Activated CD4-positive, alpha-beta T cell treated with anti-CD3 and anti-CD28 coated beads, Interleukin-2, amount 50 U/mL, for 4 hours (primary cell): ENCODE data around the gene PPFIBP2.

ENCODE experiments used
- DNase-seq, 2 experiments: peaks; one replicate each; pipeline ENCODE4 v3.0.0-alpha.2; 2020

PPFIBP2 gene

DNA sequence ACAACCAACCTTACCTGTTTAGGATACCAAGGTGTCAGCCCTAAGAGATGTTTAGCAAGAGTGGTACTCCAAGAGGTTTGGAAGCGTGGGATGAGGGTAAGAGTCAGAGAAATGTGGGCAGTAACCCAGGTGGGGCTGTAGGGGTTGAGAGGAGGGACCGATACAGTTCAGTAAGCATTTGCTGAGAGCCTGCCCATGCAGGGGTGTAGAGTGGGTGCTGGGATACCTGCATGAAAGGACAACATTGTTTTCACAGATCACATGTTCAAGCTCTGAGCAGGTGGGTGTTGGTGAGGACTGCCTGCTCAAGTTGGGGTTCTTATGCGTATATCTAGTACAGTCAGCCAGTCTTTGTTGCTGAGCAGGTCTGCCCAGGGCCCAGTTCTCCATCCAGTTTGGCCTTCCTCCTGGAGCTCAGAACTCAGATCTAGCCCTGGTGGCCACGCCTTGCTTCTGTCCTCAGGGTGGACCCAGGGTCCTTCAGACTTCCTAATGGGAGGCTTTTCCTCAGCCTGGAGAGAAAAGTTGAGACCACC, 14.8 kb downstream of the PPFIBP2 start:
- no peak for DNase-seq

DNA sequence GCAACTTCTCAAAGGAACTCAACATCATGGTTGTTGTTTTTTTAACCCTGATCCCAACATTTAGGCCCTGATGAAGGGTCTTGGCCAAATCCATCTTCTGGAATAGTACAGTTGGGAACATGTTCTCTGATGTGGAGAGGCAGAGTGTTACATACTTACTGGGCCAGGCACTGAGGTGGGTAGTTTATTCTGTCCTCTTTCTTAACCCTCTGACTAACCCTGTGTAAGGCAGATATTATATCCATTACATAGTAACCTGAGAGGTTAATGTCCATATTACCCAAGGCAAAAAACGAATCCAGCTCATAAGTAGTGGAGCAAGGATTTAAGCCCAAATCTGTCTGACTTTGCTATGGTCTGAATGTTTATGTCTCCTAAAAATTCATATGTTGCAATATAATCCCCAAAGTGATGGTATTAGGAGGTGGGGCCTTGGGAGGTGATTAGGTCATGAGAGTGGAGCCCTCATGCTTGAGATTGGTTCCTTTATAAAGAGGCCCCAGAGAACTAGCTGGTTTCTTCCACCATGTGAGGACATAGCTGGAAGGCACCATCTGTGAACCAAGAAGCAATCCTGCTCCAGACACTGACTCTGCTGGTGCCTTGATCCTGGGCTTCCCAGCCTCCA, 16.3 kb downstream of the PPFIBP2 start:
- DNase-seq, result no peak

DNA sequence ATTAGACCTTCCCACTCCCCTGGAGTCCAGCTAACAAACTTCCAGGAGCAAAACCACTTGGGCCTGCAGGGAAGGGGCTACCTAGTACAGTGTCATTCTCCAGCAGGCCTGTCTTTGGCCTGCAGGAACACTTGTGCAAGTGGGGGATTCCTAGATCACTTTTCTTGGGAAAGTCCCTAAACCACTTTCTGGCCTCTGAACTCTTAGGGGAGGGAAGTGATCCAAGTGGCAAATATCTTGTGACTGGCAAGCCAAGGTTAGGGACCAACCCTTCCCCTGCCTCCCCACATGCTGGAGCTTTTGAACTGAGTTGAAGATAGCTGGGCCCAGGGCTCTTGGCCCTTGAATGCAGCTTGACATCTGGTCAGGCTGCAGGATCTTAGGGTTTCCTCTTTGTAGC, 17.2 kb downstream of the PPFIBP2 start:
- no peak for DNase-seq

DNA sequence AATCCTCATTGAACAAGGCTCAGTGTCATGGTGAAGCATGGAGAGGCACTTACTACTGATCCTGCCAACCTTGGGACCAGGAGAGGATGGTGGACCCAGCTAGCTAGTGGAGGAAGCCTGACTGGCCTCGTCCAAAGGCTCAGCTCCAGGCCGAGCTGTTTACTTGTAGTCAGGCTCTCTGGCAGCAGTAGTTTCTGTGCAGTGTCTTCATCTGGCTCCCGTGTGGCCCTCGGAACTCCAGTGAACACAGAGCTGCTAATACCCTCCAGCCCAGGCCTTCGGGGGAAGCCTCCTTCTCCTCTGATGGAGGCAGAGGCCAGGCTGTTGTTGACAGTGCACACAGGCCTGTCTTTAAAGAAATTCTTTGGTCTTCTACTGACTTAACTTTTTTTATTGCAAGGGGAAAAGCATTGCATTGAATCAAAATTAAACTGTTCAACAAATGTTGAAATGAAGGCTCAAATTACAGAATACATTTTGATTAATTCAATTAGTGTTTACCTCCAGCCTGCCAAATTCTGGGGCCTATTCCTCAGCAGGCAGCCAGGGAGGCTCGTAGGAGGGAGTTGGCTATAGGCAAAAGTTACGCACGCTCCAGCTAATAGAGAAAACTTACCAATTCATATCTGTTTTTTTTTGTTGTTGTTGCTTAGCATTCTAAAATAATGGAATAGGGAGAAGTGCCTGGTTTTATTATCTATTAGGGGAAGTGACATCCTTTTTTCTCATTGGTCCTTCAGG, 18.8 kb downstream of the PPFIBP2 start:
- DNase-seq, result no peak

DNA sequence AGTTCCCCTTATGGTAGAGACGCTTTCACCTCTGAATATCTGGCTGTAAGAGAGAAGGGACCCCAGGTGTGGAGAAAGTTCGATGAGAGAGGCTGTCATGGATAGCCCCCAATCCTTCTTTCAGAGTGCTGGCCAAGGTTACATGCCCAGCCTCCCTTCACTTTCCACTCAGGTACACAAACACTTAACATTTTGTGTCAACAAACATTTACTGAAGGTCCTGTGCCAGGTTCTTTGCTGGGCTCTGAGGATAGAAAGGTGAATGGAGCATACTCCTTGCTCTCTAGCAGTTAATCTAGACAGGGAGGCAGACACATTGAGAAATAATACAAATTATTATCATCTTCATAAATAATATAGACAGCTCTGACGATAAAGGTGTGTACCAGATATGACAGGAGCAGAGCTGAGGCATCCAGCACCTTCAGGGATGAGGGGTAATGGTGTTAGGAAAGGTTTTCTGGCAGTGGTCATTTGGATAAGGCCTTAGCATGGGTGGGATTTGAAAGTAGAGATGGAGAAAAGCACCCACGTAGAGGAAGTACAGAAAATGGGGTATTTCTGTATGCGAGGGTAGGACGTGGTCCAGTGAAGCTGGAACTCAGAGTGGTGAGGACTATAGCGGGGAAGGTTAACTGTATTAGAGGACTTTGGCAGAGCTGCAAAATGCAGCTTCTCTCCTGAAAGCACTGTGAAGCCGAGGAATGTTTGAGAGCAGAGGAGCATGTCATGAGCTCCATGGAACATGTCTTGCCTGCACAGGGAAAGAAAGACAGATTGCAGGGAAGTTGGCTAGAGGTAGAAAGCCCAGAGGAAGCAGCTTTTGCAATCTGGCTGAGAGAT, 19.6 kb downstream of the PPFIBP2 start:
- DNase-seq, result no peak

DNA sequence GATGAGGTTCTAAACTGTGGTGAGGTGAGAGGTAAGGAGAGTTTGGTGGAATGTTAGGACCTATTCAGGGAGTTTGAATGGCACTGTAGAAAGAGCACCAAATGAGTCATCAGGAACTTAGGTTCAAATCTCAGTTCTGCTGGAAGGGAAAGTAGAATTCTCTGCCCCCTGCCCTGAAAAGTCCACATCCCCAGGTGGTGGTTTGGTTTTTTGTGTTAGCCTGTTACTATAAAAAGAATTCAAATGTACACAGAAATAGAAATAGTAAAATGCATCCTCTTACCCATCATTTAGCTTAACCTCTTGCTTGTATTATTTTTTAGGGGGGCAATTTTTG, 20.2 kb downstream of the PPFIBP2 start:
- no peak for DNase-seq

DNA sequence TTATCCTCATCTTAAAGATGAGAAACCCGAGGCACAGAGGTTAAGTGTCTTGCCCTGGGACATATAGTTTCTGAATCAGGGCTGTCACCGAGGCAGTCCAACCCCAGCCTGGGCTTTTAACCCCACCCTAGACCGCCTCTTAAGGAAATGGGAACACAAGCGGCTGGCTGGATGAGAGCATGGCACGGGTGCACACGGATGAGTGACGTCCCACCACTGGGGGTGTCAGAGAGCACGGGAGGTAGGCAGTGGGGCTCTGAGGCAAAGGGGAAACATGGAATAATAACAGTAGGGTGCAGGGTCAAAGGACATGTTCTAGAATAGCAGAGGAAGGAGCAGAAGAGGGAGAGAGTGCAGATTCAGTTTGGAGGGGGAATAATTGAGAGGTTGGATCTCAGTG, 22.3 kb downstream of the PPFIBP2 start:
- DNase-seq, result no peak

DNA sequence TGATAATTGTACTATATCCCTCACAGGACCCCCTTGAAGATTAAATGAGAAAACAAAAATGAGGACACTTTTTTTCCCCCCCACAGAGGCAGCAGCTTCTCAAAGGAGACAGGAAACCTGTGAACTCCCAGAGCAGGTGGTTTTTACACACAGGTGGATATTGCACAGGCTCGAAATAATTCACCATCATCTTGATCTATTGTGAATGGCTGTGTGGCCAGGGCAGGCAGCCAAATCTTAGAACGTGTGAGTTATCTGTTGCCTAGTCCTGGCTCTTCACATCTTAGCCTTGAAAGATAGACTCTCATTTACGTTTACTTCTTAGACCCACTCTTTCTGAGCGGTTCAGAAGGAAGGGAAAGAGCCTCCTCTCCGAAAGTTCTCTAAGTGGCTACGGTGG, 23.5 kb downstream of the PPFIBP2 start:
- no peak for DNase-seq

DNA sequence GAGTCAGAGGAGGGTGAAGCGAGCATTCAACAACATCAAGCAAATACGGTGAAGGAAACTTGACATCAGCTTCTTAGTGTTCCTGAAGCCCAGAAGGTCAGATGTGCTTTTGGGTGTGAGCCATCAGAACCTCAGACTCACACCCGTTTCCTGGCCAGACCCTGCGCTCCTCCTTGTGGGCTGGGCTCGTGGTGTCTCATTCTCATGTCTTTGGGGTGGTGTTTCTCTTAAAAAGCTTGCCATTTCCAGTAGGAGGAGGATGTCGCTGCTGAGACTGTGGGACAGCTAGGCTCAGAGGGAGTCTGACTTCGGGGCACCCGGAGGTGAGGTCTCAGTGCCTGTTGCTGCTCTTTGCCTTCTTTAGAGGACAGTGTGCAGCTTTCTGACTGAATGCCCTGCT, 24.2 kb downstream of the PPFIBP2 start:
- DNase-seq, result no peak

DNA sequence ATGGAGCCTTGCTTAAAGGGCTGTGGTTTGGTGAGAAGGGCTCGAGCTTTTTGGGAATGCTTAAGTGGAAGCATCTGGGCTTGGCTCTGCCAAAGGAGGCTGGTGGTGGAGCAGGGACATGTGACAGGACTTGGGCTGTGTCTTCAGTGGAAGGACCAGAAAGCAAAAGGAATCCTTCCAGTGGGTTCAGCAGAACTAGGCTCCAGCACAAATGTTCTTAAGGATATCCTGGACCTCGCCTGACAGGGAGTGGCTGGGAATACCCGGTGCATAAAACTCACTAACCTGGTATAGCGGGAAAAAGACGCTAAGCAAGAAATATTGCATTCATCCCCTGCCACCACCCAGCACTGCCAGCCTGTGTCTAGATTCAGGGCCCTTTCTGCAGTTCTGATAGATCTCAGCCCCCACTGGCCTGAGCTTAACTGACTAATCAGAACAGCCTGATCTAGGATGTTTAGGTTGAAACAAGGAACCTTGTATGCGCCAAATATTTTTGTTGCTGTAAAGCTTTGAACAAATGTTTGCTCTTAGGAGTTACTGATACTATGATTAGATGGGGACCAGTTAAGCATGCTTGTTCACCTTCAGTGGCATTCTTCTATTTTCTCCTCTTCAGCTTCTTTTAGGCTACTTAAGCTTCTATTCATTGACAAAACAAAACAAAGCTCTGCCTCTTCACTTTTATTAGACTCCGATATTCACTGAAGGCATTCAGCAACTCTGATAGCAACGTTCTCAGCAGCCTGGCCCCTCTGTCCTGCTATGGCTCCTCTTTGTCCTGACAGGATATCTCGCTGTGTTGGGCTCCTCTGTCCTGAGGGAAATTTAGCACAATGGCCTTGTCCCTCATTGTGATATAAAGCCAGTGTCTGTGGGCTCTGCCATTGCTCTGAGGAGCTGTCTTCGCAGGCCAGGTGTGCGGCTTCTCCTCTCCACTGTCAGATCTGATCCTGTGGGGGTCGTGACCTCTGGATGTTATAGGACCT, 25.0 kb downstream of the PPFIBP2 start:
- no peak for DNase-seq

DNA sequence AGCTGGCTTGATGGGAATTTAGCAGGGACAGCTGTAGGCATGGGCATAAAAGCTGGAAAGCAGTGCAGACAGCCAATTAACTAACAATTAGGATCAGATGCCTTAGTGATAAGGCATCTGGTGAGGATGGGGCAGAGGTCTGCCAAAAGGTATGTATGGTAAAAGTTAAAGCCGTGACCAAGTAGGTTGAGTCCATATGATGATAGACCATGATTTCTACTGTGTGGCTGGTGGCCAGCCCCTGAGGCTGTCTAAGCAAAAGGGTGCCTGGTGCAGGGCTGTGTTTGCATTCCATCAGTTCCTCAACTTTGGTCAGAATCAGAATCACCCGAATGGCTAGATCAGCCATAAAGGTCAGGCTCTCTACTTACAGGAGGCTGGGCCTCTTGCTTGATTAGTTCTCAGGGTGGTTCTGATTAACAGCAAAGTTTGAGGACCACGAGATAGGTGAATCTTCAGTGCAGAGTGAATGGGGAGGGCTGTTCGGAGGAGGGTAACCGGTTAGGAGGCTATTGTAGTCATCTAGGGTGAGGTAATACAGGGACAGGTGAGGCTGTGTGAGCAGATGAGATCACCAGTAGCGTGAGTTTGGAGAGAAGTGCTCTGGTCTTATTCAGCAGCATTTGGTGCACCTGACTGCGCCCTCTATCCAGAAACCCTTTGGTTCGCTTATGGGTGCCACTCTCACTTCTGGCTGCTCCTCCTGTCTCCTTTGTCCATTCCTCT, 27.2 kb downstream of the PPFIBP2 start:
- no peak for DNase-seq

DNA sequence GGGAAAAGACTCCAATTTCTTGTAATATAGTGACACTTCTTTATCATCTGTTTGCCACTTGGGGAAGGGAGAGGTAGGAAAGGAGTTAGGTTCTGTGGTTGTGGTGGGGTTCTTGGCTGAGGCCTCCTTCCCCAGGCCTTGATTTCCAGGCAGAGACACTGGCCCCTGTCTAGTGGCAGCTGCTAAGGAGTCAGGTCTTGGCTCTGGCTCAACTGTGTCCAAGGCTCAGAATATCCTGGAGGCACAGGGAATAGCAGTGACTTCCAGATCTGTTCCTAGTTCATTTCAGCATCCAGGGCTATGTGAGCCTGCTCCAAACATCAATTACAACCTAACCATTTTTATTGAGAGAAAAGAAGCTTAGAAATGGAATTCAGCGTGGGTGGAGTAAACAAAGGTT, 29.5 kb downstream of the PPFIBP2 start:
- DNase-seq, result no peak

DNA sequence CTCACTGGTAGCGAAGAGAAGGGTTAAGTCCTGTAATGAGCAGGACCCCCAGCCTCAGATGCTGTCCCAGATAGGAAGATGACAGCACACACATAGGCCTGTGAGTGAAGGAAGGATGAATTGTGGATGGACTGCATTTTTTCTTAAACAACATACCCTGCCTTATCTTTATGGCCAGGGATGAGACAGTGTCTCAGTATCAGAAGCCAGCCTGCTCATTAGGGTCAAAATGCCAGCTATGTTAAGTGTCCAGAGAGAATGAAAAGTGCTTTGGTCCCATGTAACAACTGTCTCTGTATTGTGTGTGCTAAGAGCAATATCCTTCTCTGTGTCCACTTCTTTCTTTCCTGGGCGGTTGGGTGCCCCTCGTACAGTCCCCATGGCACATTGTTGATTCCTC, 30.2 kb downstream of the PPFIBP2 start:
- no peak for DNase-seq

DNA sequence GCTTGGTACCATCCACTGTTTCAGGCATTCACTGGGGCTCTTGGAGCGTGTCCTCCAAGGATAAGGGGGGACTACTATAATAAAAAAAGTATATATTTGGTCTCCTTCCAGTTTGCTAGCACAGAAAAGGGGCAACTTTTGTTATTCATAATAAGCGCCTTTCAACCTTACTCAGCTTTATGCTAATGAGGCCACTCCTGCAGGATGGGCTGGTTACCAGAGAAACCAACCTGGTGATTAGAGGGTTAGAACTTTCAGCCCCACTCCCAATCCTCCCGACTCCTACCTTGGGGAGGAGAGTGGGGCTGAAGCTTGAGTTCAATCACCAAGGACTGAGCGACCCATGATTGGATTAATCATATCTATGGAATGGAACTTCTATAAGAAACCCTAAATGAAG, 31.8 kb downstream of the PPFIBP2 start:
- no peak for DNase-seq

DNA sequence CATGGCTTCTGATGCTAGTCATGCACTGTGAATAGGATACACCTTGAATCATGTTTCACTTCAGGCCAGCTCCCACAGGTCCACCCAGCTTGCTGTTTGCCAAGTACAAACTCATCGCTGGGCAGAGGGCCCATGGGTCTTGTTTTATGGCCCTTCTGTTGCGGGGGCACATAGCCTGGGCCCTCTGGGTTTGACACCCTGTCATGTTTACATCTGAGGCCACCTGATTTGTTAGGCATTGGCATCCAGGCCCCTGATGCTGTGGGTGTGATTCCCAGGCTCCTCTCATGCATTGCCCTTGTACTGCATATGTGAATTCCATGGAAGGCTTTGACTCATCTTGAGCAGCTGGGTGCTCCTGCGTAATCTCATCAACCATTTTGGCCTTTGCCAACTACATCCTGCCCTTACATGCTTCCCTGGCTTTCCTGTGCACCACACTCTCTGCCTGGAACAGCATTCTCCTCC, 32.6 kb downstream of the PPFIBP2 start:
- DNase-seq, result no peak

DNA sequence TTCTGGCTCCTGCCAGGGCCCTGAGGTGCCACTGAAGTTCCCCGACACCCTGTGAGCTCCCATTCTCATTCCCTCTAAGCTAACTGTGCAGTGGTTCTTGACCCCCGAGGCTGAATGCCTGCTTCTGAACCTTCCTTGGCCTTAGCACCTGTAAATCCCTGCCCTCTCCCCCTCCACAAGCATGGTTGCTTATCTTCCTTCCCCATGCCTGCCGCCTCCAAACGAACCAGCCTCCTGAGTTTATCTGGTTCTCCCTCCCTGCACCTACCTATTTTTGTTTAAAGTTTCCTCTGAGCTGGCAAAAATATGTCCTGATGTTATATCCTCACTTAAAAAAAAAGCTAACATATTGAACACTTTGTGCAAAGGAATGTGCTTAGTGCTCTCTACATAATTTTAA, 33.9 kb downstream of the PPFIBP2 start:
- DNase-seq, result no peak

DNA sequence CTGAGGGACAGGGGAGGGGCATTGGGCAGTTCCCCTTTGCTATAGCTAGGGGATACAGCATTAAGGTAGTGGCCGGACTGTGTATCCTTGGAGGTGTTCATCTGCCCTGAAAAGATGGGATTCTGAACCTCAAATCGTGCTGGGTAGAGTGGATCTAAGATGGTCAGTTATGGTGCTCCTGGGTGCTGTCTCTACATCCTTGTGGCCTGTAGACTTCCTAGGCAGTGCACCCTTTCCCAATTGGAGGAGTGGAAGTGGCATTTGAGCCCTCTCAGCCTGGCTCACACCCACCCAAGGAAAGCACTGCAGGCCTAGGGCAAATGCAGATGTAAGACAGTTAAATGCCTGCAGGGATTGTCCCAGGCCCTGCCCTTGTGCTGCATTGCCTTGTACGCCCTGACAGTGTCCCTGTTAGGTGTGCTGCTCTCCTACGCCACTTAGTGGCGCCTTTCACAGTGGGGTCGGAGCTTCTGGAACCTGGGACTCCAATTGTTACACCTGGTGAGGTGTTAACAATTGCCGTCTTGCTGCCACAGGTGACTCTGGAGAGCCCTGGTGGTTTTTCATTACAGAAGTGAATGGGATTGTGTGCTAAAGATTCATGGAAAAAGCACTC, 35.0 kb downstream of the PPFIBP2 start:
- no peak for DNase-seq

DNA sequence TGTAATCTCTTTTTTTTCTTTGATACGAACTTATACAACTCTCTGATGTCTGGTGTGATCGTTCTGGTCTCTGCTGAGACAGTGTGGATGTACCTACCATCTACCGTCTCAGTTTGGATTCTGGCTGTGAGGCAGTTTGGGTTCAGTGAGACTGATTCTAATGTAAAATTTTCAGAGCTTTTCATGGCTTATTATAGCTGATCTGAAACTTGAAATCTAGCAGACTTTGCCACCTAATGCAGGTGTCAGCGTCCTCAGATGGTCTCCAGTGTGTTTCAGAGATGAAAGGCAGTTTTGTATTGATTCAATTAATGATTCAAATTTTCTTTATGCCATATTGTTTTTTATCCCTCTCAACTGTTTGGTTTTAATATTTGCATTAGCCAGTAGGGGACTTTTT, 35.9 kb downstream of the PPFIBP2 start:
- DNase-seq, result no peak

DNA sequence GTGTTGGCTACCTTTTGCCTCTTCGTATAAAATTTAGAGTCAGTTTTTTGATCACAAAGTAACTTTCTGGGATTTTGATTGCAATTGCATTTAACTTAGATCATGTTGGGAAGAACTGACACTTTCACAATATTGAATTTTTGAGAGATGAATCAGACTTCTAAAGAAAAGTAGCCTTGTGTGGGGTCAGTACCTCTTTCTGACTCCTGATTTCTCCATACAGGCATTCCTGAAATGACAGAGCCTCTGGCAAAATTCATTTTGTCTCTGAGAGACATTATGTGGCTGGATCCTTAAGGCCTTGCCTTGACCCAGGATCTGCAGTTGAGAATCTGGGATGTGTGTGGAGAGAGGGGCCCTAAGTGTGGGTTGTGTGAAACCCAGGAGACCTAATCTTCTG, 37.8 kb downstream of the PPFIBP2 start:
- DNase-seq, result no peak

DNA sequence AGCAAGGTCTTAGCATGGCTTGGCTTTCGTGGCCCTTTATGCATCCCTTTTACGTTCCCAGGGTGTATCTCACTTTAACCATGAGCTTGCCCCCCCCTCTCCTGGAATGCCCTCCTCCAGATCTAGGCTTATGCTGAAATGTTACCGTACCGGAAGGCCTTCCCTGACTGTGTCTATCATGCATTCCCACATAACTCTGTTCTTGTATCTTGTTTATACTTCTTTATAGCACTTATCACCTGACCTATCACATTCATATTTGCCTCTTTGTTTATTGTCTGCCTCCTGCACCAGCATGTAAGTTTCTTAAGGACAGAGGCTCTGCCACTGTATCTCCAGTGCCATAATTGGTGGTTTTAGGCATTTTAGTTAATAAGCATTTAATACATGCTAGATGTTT, 38.9 kb downstream of the PPFIBP2 start:
- DNase-seq, result no peak

DNA sequence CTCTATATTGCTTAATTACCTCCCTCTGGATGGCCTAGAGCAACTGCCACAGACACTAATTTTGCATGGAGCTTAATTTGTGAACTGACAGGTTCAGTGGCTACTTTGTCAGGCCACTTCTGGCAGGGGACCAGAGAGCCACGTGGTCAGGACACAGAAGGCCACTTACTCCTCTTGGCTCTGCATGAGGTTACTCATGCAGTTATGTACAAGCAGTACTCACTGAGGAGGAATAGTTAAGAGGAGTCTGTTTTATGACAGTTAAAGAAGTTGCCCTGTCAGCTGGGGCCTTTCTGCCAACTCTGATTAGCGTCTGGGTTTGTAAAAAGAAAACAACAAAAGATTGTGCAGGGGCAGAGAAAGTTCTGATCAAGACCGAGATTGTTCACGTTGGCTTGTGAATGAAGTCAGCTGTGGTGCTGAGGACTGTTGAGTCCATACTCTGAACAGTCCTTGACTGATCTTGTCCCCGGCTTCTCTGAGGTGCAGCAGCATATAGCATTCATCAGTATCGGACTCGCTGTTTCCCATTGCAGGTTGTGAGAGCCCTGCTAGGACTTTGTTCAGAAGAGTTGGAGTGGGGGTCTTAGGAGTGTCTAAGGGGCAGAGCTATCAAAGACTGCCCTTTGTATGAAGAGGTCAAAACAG, 41.4 kb downstream of the PPFIBP2 start:
- no peak for DNase-seq
